ENCODE results near the gene SLC25A39. TPM values are rescaled to one million over a fixed set of nuclear protein-coding genes. Genes with fewer than 3 reads are reported as not detected.
"Not testable (repeated sequence)": the region's sequence is repeated elsewhere in the genome, so short reads cannot be mapped to it uniquely, and the experiment has no call there.

The SLC25A39 gene
- total and polyA plus RNA-seq, 2 of the 13 experiments (the other 11 are each of a cell fraction or from before 2014, with no cell fraction given): 144 to 151 TPM

GRCh38 chr17:44369414-44370023 lies 44.9 kb upstream of the SLC25A39 start (continued):
- peak; percentile 78 for TF ChIP-seq FOXA3 (CRISPR knock-in tag; IDR thresholded peaks at IDR 0.05)
- TF ChIP-seq MIXL1 (CRISPR knock-in tag; IDR thresholded peaks at IDR 0.05): 0 out of 2 replicates have a peak, but pooled peaks have one; percentile 11
- 0 out of 2 replicates have a peak, but pooled peaks have one; percentile 55 for TF ChIP-seq KLF9 (CRISPR knock-in tag; IDR thresholded peaks at IDR 0.05; ENCODE audit: low read depth)
- TF ChIP-seq ATF1 (CRISPR knock-in tag; IDR thresholded peaks at IDR 0.05): peak; percentile 40; the same call in 1 of the 2 replicates
- TF ChIP-seq KLF6 (CRISPR knock-in tag; IDR thresholded peaks at IDR 0.05): peak; percentile 75
- TF ChIP-seq, protein P1, sequence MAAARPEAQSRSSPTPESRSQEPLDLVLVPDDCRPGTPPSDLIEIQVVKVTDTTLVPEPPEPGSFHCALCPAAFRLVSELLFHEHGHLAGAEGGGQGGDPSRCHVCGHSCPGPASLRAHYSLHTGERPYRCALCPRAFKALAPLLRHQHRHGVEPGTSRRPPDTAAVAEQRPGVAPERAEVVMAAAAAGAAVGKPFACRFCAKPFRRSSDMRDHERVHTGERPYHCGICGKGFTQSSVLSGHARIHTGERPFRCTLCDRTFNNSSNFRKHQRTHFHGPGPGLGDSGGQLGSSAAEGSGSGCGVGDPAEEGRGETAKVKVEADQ (CRISPR knock-in tag; IDR thresholded peaks at IDR 0.05; ENCODE audit: borderline replicate concordance): peak; percentile 75
- peak; percentile 16; the same call in 1 of the 2 replicates for TF ChIP-seq ZBTB33 (CRISPR knock-in tag; IDR thresholded peaks at IDR 0.05)
- 0 out of 2 replicates have a peak, but pooled peaks have one; percentile 61 for TF ChIP-seq ZNF414 (CRISPR knock-in tag; IDR thresholded peaks at IDR 0.05)
- peak; percentile 62; the same call in 1 of the 2 replicates for TF ChIP-seq ZNF747 (CRISPR knock-in tag; IDR thresholded peaks at IDR 0.05; ENCODE audit: borderline replicate concordance)
- TF ChIP-seq ZFY (CRISPR knock-in tag; IDR thresholded peaks at IDR 0.05): 0 out of 2 replicates have a peak, but pooled peaks have one; percentile 27
- peak; percentile 54; the same call in 1 of the 2 replicates for TF ChIP-seq GMEB1 (CRISPR knock-in tag; IDR thresholded peaks at IDR 0.05; ENCODE audit: borderline replicate concordance)
- TF ChIP-seq ZBTB7B (CRISPR knock-in tag; IDR thresholded peaks at IDR 0.05): peak; percentile 31; the same call in 1 of the 2 replicates
- TF ChIP-seq HNF4G (IDR thresholded peaks at IDR 0.05; ENCODE audit: borderline replicate concordance, low read depth, low read length): not testable (repeated sequence)
- 0 out of 2 replicates have a peak, but pooled peaks have one; percentile 15 for TF ChIP-seq HNF4G (CRISPR knock-in tag; IDR thresholded peaks at IDR 0.05; ENCODE audit: borderline replicate concordance, low read depth)
- peak; percentile 78; the same call in 1 of the 2 replicates for TF ChIP-seq ZNF430 (CRISPR knock-in tag; IDR thresholded peaks at IDR 0.05)
- TF ChIP-seq POGZ (CRISPR knock-in tag; IDR thresholded peaks at IDR 0.05): peak; percentile 96
- TF ChIP-seq, protein P2, sequence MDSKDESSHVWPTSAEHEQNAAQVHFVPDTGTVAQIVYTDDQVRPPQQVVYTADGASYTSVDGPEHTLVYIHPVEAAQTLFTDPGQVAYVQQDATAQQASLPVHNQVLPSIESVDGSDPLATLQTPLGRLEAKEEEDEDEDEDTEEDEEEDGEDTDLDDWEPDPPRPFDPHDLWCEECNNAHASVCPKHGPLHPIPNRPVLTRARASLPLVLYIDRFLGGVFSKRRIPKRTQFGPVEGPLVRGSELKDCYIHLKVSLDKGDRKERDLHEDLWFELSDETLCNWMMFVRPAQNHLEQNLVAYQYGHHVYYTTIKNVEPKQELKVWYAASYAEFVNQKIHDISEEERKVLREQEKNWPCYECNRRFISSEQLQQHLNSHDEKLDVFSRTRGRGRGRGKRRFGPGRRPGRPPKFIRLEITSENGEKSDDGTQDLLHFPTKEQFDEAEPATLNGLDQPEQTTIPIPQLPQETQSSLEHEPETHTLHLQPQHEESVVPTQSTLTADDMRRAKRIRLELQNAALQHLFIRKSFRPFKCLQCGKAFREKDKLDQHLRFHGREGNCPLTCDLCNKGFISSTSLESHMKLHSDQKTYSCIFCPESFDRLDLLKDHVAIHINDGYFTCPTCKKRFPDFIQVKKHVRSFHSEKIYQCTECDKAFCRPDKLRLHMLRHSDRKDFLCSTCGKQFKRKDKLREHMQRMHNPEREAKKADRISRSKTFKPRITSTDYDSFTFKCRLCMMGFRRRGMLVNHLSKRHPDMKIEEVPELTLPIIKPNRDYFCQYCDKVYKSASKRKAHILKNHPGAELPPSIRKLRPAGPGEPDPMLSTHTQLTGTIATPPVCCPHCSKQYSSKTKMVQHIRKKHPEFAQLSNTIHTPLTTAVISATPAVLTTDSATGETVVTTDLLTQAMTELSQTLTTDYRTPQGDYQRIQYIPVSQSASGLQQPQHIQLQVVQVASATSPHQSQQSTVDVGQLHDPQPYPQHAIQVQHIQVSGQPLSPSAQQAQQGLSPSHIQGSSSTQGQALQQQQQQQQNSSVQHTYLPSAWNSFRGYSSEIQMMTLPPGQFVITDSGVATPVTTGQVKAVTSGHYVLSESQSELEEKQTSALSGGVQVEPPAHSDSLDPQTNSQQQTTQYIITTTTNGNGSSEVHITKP (CRISPR knock-in tag; IDR thresholded peaks at IDR 0.05; ENCODE audit: low read depth): peak; percentile 70; the same call in 1 of the 2 replicates
- peak; percentile 11; the same call in 1 of the 2 replicates for TF ChIP-seq HMG20A (CRISPR knock-in tag; IDR thresholded peaks at IDR 0.05; ENCODE audit: borderline replicate concordance)
- TF ChIP-seq FOXK2 (IDR thresholded peaks at IDR 0.05): peak; percentile 78
- peak; percentile 17; the same call in 1 of the 2 replicates for TF ChIP-seq GLI4 (CRISPR knock-in tag; IDR thresholded peaks at IDR 0.05; ENCODE audit: borderline replicate concordance)
